22Rv1 (cell line): ENCODE measurements around the gene FAM184A.

Experiments used
- CTCF ChIP-seq: fragments of 450-650 bp; IDR thresholded peaks from 2 replicates; pipeline ENCODE4 v1.5.1; 2017; ENCODE audit warnings: mild to moderate bottlenecking
- ZFX ChIP-seq: fragments of 450-650 bp; IDR thresholded peaks from 2 replicates; pipeline ENCODE4 v1.6.1; 2017; ENCODE audit warnings: antibody characterized with exemption, borderline replicate concordance

GRCh38 chr6:118953391-118953790 lies 125.1 kb downstream of the FAM184A start:
- no peak for TF ChIP-seq CTCF
- no peak for TF ChIP-seq ZFX
